ENCODE results near the gene RYR3.

RYR3 gene

DNA sequence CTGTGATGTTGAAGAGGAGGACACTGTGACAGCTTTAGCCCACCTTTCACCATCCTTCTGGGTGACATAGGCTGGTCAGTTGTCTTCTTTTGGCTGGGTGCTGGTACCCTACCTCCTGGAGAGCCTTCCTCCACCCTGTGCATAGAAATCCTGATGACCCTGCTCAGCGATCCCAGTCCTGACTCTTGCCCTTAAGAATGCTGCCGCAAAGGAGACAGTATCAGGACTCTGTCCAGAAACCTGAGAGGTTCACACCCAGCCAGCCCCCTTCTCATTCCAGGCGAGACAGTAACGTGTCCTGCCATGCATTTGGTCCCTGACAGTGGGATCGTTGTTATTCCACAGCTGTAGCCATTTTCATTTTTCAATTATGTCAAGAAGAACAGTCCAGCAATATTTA lies 344.7 kb downstream of the RYR3 start:
- H3K4ac ChIP-seq (ENCODE audit: low read length), result no peak overlapping the region
- H3K4me2 ChIP-seq (ENCODE audit: insufficient read depth, low read length, poor library complexity, severe bottlenecking), result no peak overlapping the region
- H4K8ac ChIP-seq (ENCODE audit: low read depth, low read length), result no peak overlapping the region
- H3K9ac ChIP-seq (ENCODE audit: low read depth, low read length, poor library complexity), result no peak overlapping the region
- no peak overlapping the region for H2BK120ac ChIP-seq (ENCODE audit: low read depth, low read length)
- H3K27ac ChIP-seq (replicated peaks; ENCODE audit: low read length), result no peak overlapping the region
- H2BK12ac ChIP-seq (ENCODE audit: low read length), result no peak overlapping the region
- no peak overlapping the region for H2BK15ac ChIP-seq (ENCODE audit: low read length)
- no peak overlapping the region for H2BK5ac ChIP-seq (ENCODE audit: low read length)
- no peak overlapping the region for H3K18ac ChIP-seq (ENCODE audit: low read length)
- H2AK5ac ChIP-seq (ENCODE audit: low read depth, low read length), result no peak overlapping the region
- no peaks in the 10 kb centered on the region for H3K4me1 ChIP-seq (ENCODE audit: control insufficient read depth in 2 of 2, insufficient read depth in 1 of 2, low read depth in 1 of 2, low read length in 2 of 2)
- H3K23ac ChIP-seq (ENCODE audit: low read depth, low read length, poor library complexity), result no peak overlapping the region
- DNase-seq (ENCODE audit: low spot score), result no peak
- H3K14ac ChIP-seq (ENCODE audit: low read length), result no peak overlapping the region
- H3K27me3 ChIP-seq (ENCODE audit: control insufficient read depth in 3 of 3, insufficient read depth in 3 of 3, low read depth in 1 of 3, low read length in 3 of 3), result no peaks in the 10 kb centered on the region
- no peaks in the 10 kb centered on the region for H3K36me3 ChIP-seq (replicated peaks in 1 of 2; ENCODE audit: control insufficient read depth in 2 of 2, insufficient read depth in 2 of 2, low read length in 2 of 2)
- H3K79me1 ChIP-seq (ENCODE audit: low read depth, low read length), result no peaks in the 10 kb centered on the region
- H2AFZ ChIP-seq (ENCODE audit: low read length), result no peak overlapping the region
- H3K9me3 ChIP-seq (replicated peaks in 1 of 2; ENCODE audit: control insufficient read depth in 2 of 2, insufficient read depth in 1 of 2, low read depth in 1 of 2, low read length in 2 of 2), result no peaks in the 10 kb centered on the region
- H3K4me3 ChIP-seq (ENCODE audit: low read length in 2 of 2), result no peak overlapping the region
- no peak overlapping the region for H4K91ac ChIP-seq (ENCODE audit: low read depth, low read length, poor library complexity)
- no CpG with 5 or more reads among the region's 5 CpGs for WGBS, 2 donors (ENCODE audit: extremely low coverage in 2 of 2, insufficient read length in 2 of 2, insufficient replicate concordance in 1 of 2)

DNA sequence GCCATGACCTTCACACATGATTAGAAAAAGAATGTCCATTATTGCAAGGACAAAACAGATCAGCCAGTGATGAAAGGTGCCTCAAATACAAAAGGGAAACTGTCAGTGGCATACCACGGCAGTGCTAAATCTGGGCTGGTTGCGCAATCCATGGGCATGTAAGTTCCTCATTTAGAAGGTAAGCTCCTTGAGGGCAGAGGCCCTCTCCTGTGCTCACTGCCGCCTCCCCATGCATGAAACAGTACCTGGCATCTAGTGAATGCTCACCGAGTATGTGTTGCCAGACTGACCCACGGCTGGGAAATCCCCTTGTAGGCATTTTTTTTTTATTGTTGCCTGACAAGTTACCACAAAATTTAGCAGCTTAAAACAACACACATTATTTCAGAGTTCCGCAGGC lies 345.4 kb downstream of the RYR3 start:
- no peaks in the 10 kb centered on the region for H3K79me1 ChIP-seq (ENCODE audit: low read depth, low read length)
- no peak overlapping the region for H4K8ac ChIP-seq (ENCODE audit: low read depth, low read length)
- no peak overlapping the region for H2AFZ ChIP-seq (ENCODE audit: low read length)
- no peak overlapping the region for H3K14ac ChIP-seq (ENCODE audit: low read length)
- H3K4me3 ChIP-seq (ENCODE audit: low read length in 2 of 2), result no peak overlapping the region
- no peak overlapping the region for H2BK120ac ChIP-seq (ENCODE audit: low read depth, low read length)
- H3K18ac ChIP-seq (ENCODE audit: low read length), result no peak overlapping the region
- no peak overlapping the region for H3K27ac ChIP-seq (replicated peaks; ENCODE audit: low read length)
- no peak overlapping the region for H3K4ac ChIP-seq (ENCODE audit: low read length)
- no peak overlapping the region for H3K4me2 ChIP-seq (ENCODE audit: insufficient read depth, low read length, poor library complexity, severe bottlenecking)
- H3K23ac ChIP-seq (ENCODE audit: low read depth, low read length, poor library complexity), result no peak overlapping the region
- no peak overlapping the region for H2AK5ac ChIP-seq (ENCODE audit: low read depth, low read length)
- no CpG with 5 or more reads among the region's 6 CpGs for WGBS, 2 donors (ENCODE audit: extremely low coverage in 2 of 2, insufficient read length in 2 of 2, insufficient replicate concordance in 1 of 2)
- no peak overlapping the region for H2BK5ac ChIP-seq (ENCODE audit: low read length)
- H3K27me3 ChIP-seq (ENCODE audit: control insufficient read depth in 3 of 3, insufficient read depth in 3 of 3, low read depth in 1 of 3, low read length in 3 of 3), result no peaks in the 10 kb centered on the region
- H3K36me3 ChIP-seq (replicated peaks in 1 of 2; ENCODE audit: control insufficient read depth in 2 of 2, insufficient read depth in 2 of 2, low read length in 2 of 2), result no peaks in the 10 kb centered on the region
- H3K9me3 ChIP-seq (replicated peaks in 1 of 2; ENCODE audit: control insufficient read depth in 2 of 2, insufficient read depth in 1 of 2, low read depth in 1 of 2, low read length in 2 of 2), result no peaks in the 10 kb centered on the region
- H3K4me1 ChIP-seq (ENCODE audit: control insufficient read depth in 2 of 2, insufficient read depth in 1 of 2, low read depth in 1 of 2, low read length in 2 of 2), result no peaks in the 10 kb centered on the region
- no peak overlapping the region for H2BK15ac ChIP-seq (ENCODE audit: low read length)
- no peak overlapping the region for H4K91ac ChIP-seq (ENCODE audit: low read depth, low read length, poor library complexity)
- no peak for DNase-seq (ENCODE audit: low spot score)
- H2BK12ac ChIP-seq (ENCODE audit: low read length), result no peak overlapping the region
- no peak overlapping the region for H3K9ac ChIP-seq (ENCODE audit: low read depth, low read length, poor library complexity)

DNA sequence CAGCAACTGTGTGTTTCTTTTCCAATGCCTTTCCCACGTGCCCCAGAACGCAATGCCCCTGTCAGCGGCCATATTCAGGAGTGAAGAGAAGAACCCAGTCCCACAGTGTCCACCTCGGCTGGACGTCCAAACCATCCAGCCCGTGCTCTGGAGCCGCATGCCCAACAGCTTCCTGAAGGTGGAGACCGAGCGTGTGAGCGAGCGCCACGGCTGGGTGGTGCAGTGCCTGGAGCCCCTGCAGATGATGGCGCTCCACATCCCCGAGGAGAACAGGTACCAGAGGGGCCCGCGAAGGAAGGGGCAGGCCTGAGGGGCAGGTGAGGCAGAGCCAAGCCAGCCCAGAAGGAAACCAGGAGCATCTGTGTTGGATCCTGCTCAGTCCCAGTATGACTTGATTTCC lies 349.4 kb downstream of the RYR3 start:
- no peak overlapping the region for H3K9ac ChIP-seq (ENCODE audit: low read depth, low read length, poor library complexity)
- no peak overlapping the region for H2AK5ac ChIP-seq (ENCODE audit: low read depth, low read length)
- H3K79me1 ChIP-seq (ENCODE audit: low read depth, low read length), result no peaks in the 10 kb centered on the region
- H2AFZ ChIP-seq (ENCODE audit: low read length), result no peak overlapping the region
- no peak overlapping the region for H3K4me3 ChIP-seq (ENCODE audit: low read length in 2 of 2)
- H3K27me3 ChIP-seq (ENCODE audit: control insufficient read depth in 3 of 3, insufficient read depth in 3 of 3, low read depth in 1 of 3, low read length in 3 of 3), result no peaks in the 10 kb centered on the region
- DNase-seq (ENCODE audit: low spot score), result no peak
- no peak overlapping the region for H4K8ac ChIP-seq (ENCODE audit: low read depth, low read length)
- no CpG with 5 or more reads among the region's 16 CpGs for WGBS, 2 donors (ENCODE audit: extremely low coverage in 2 of 2, insufficient read length in 2 of 2, insufficient replicate concordance in 1 of 2)
- no peaks in the 10 kb centered on the region for H3K4me1 ChIP-seq (ENCODE audit: control insufficient read depth in 2 of 2, insufficient read depth in 1 of 2, low read depth in 1 of 2, low read length in 2 of 2)
- peak overlapping the region; percentile 10 for H3K14ac ChIP-seq (ENCODE audit: low read length)
- no peak overlapping the region for H2BK120ac ChIP-seq (ENCODE audit: low read depth, low read length)
- H2BK15ac ChIP-seq (ENCODE audit: low read length), result no peak overlapping the region
- no peak overlapping the region for H3K4ac ChIP-seq (ENCODE audit: low read length)
- no peak overlapping the region for H2BK12ac ChIP-seq (ENCODE audit: low read length)
- no peak overlapping the region for H3K27ac ChIP-seq (replicated peaks; ENCODE audit: low read length)
- no peaks in the 10 kb centered on the region for H3K9me3 ChIP-seq (replicated peaks in 1 of 2; ENCODE audit: control insufficient read depth in 2 of 2, insufficient read depth in 1 of 2, low read depth in 1 of 2, low read length in 2 of 2)
- no peak overlapping the region for H4K91ac ChIP-seq (ENCODE audit: low read depth, low read length, poor library complexity)
- no peak overlapping the region for H3K23ac ChIP-seq (ENCODE audit: low read depth, low read length, poor library complexity)
- no peaks in the 10 kb centered on the region for H3K36me3 ChIP-seq (replicated peaks in 1 of 2; ENCODE audit: control insufficient read depth in 2 of 2, insufficient read depth in 2 of 2, low read length in 2 of 2)
- no peak overlapping the region for H2BK5ac ChIP-seq (ENCODE audit: low read length)
- no peak overlapping the region for H3K4me2 ChIP-seq (ENCODE audit: insufficient read depth, low read length, poor library complexity, severe bottlenecking)
- H3K18ac ChIP-seq (ENCODE audit: low read length), result no peak overlapping the region

DNA sequence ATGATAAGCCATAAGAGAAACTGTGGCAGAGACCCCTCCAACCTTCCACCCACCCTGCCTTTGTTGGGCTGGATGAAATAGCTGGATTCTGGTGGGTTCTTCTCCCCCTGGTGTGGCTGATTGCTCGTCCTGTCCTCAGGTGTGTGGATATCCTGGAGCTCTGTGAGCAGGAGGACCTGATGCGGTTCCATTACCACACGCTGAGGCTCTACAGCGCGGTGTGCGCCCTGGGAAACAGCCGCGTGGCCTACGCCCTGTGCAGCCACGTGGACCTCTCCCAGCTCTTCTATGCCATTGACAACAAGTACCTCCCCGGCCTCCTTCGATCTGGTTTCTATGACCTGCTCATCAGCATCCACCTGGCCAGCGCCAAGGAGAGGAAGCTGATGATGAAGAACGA lies 351.2 kb downstream of the RYR3 start:
- H3K4me2 ChIP-seq (ENCODE audit: insufficient read depth, low read length, poor library complexity, severe bottlenecking), result no peak overlapping the region
- no peak overlapping the region for H2BK5ac ChIP-seq (ENCODE audit: low read length)
- no peaks in the 10 kb centered on the region for H3K27me3 ChIP-seq (ENCODE audit: control insufficient read depth in 3 of 3, insufficient read depth in 3 of 3, low read depth in 1 of 3, low read length in 3 of 3)
- H4K91ac ChIP-seq (ENCODE audit: low read depth, low read length, poor library complexity), result no peak overlapping the region
- no CpG with 5 or more reads among the region's 14 CpGs for WGBS, 2 donors (ENCODE audit: extremely low coverage in 2 of 2, insufficient read length in 2 of 2, insufficient replicate concordance in 1 of 2)
- H3K18ac ChIP-seq (ENCODE audit: low read length), result peak overlapping the region; percentile 3
- no peak overlapping the region for H4K8ac ChIP-seq (ENCODE audit: low read depth, low read length)
- H3K27ac ChIP-seq (replicated peaks; ENCODE audit: low read length), result no peak overlapping the region
- H3K79me1 ChIP-seq (ENCODE audit: low read depth, low read length), result no peaks in the 10 kb centered on the region
- no peaks in the 10 kb centered on the region for H3K9me3 ChIP-seq (replicated peaks in 1 of 2; ENCODE audit: control insufficient read depth in 2 of 2, insufficient read depth in 1 of 2, low read depth in 1 of 2, low read length in 2 of 2)
- H3K9ac ChIP-seq (ENCODE audit: low read depth, low read length, poor library complexity), result no peak overlapping the region
- no peaks in the 10 kb centered on the region for H3K4me1 ChIP-seq (ENCODE audit: control insufficient read depth in 2 of 2, insufficient read depth in 1 of 2, low read depth in 1 of 2, low read length in 2 of 2)
- no peak overlapping the region for H2BK120ac ChIP-seq (ENCODE audit: low read depth, low read length)
- H2BK12ac ChIP-seq (ENCODE audit: low read length), result no peak overlapping the region
- no peak overlapping the region for H3K4ac ChIP-seq (ENCODE audit: low read length)
- no peak overlapping the region for H3K23ac ChIP-seq (ENCODE audit: low read depth, low read length, poor library complexity)
- H2BK15ac ChIP-seq (ENCODE audit: low read length), result no peak overlapping the region
- H2AK5ac ChIP-seq (ENCODE audit: low read depth, low read length), result no peak overlapping the region
- no peaks in the 10 kb centered on the region for H3K36me3 ChIP-seq (replicated peaks in 1 of 2; ENCODE audit: control insufficient read depth in 2 of 2, insufficient read depth in 2 of 2, low read length in 2 of 2)
- H2AFZ ChIP-seq (ENCODE audit: low read length), result no peak overlapping the region
- no peak for DNase-seq (ENCODE audit: low spot score)
- H3K4me3 ChIP-seq (ENCODE audit: low read length in 2 of 2), result no peak overlapping the region
- no peak overlapping the region for H3K14ac ChIP-seq (ENCODE audit: low read length)

All from neuronal stem cell (in vitro differentiated cells).